Stimulated activated naive CD8-positive, alpha-beta T cell treated with anti-CD3 and anti-CD28 coated beads, Interleukin-15, Interleukin-2, amounts not matched to agents 100 ng/mL and 50 ng/mL, for 24 hours (primary cell): Measurements from ENCODE around the gene LINC00305.

Experiments used
- H3K27ac Mint-ChIP-seq: one replicate; pipeline ENCODE4 v1.8.0; 2021; ENCODE audit warnings: mild to moderate bottlenecking, mixed read lengths
- H3K27me3 Mint-ChIP-seq: one replicate; pipeline ENCODE4 v1.8.0; 2021; ENCODE audit warnings: mixed read lengths
- H3K36me3 Mint-ChIP-seq: one replicate; pipeline ENCODE4 v1.8.0; 2021; ENCODE audit warnings: low read depth, mixed read lengths
- H3K4me1 Mint-ChIP-seq: one replicate; pipeline ENCODE4 v1.8.0; 2021; ENCODE audit warnings: low read depth, mixed read lengths
- H3K4me3 Mint-ChIP-seq: one replicate; pipeline ENCODE4 v1.8.0; 2021; ENCODE audit warnings: mild to moderate bottlenecking, mixed read lengths
- H3K9me3 Mint-ChIP-seq: one replicate; pipeline ENCODE4 v1.8.0; 2021; ENCODE audit warnings: mixed read lengths

LINC00305 gene

GRCh38 chr18:64148988-64149387 lies at the start of gene LINC00305:
LINC00305 (minus strand) TSS chr18:64149088.
- no peaks in the 10 kb centered on the region for H3K4me1 Mint-ChIP-seq
- no peaks in the 10 kb centered on the region for H3K27me3 Mint-ChIP-seq
- H3K9me3 Mint-ChIP-seq, result no peaks in the 10 kb centered on the region
- H3K27ac Mint-ChIP-seq, result no peak within 1 kb of the TSS
- H3K4me3 Mint-ChIP-seq, result no peak within 1 kb of the TSS
- no peaks in the 10 kb centered on the region for H3K36me3 Mint-ChIP-seq

- H3K4me1 Mint-ChIP-seq, result no peaks in the 10 kb centered on the region
- H3K9me3 Mint-ChIP-seq, result peaks cover 4% of the 10 kb centered on the region
- no peaks in the 10 kb centered on the region for H3K27me3 Mint-ChIP-seq
- no peaks in the 10 kb centered on the region for H3K36me3 Mint-ChIP-seq
- H3K4me3 Mint-ChIP-seq, result no peak overlapping the region
- no peak overlapping the region for H3K27ac Mint-ChIP-seq
Measured at GRCh38 chr18:64191069-64191468, 42.2 kb upstream of the LINC00305 start.

GRCh38 chr18:64185987-64186386 lies 37.1 kb upstream of the LINC00305 start:
- no peaks in the 10 kb centered on the region for H3K36me3 Mint-ChIP-seq

GRCh38 chr18:64183665-64184064 lies 34.8 kb upstream of the LINC00305 start:
- Mint-ChIP-seq H3K36me3 (no peaks in the 10 kb centered on the region), H3K9me3 (no peaks in the 10 kb centered on the region), H3K4me1 (no peaks in the 10 kb centered on the region), H3K4me3 (no peak overlapping the region), H3K27ac (no peak overlapping the region), H3K27me3 (peaks cover 8% of the 10 kb centered on the region)

More at GRCh38 chr18:64185987-64186386, 37.1 kb upstream of the LINC00305 start:
- peaks cover 8% of the 10 kb centered on the region for H3K27me3 Mint-ChIP-seq
- H3K27ac Mint-ChIP-seq, result no peak overlapping the region
- no peaks in the 10 kb centered on the region for H3K4me1 Mint-ChIP-seq
- H3K4me3 Mint-ChIP-seq, result no peak overlapping the region
- peaks cover 2% of the 10 kb centered on the region for H3K9me3 Mint-ChIP-seq

GRCh38 chr18:64180617-64181016 lies 31.7 kb upstream of the LINC00305 start:
- no peaks in the 10 kb centered on the region for H3K4me1 Mint-ChIP-seq
- no peaks in the 10 kb centered on the region for H3K9me3 Mint-ChIP-seq
- no peak overlapping the region for H3K27ac Mint-ChIP-seq
- H3K4me3 Mint-ChIP-seq, result no peak overlapping the region
- peaks cover 4% of the 10 kb centered on the region for H3K27me3 Mint-ChIP-seq
- no peaks in the 10 kb centered on the region for H3K36me3 Mint-ChIP-seq

GRCh38 chr18:64180171-64180570 lies 31.3 kb upstream of the LINC00305 start:
- no peaks in the 10 kb centered on the region for H3K4me1 Mint-ChIP-seq
- H3K27me3 Mint-ChIP-seq, result peaks cover 3% of the 10 kb centered on the region
- no peak overlapping the region for H3K4me3 Mint-ChIP-seq
- H3K36me3 Mint-ChIP-seq, result no peaks in the 10 kb centered on the region
- H3K9me3 Mint-ChIP-seq, result peaks cover under 1% of the 10 kb centered on the region
- H3K27ac Mint-ChIP-seq, result no peak overlapping the region

GRCh38 chr18:64179556-64180080 lies 30.7 kb upstream of the LINC00305 start:
- Mint-ChIP-seq H3K27me3 (peaks cover 3% of the 10 kb centered on the region), H3K4me1 (no peaks in the 10 kb centered on the region), H3K36me3 (no peaks in the 10 kb centered on the region), H3K4me3 (no peak overlapping the region), H3K9me3 (peaks cover 5% of the 10 kb centered on the region), H3K27ac (no peak overlapping the region)

GRCh38 chr18:64178860-64179259 lies 30.0 kb upstream of the LINC00305 start:
- no peak overlapping the region for H3K4me3 Mint-ChIP-seq
- H3K27me3 Mint-ChIP-seq, result no peaks in the 10 kb centered on the region
- H3K4me1 Mint-ChIP-seq, result no peaks in the 10 kb centered on the region
- H3K9me3 Mint-ChIP-seq, result peaks cover 5% of the 10 kb centered on the region
- H3K36me3 Mint-ChIP-seq, result no peaks in the 10 kb centered on the region
- H3K27ac Mint-ChIP-seq, result no peak overlapping the region

- no peaks in the 10 kb centered on the region for H3K27me3 Mint-ChIP-seq
- H3K4me1 Mint-ChIP-seq, result no peaks in the 10 kb centered on the region
- H3K9me3 Mint-ChIP-seq, result peaks cover 5% of the 10 kb centered on the region
- no peaks in the 10 kb centered on the region for H3K36me3 Mint-ChIP-seq
- no peak overlapping the region for H3K4me3 Mint-ChIP-seq
- H3K27ac Mint-ChIP-seq, result no peak overlapping the region
Measured at GRCh38 chr18:64175432-64175831, 26.5 kb upstream of the LINC00305 start.

- no peaks in the 10 kb centered on the region for H3K4me1 Mint-ChIP-seq
- H3K27ac Mint-ChIP-seq, result no peak overlapping the region
- no peak overlapping the region for H3K4me3 Mint-ChIP-seq
Measured at GRCh38 chr18:64171576-64171975, 22.7 kb upstream of the LINC00305 start.

GRCh38 chr18:64167408-64167925 lies 18.6 kb upstream of the LINC00305 start:
- Mint-ChIP-seq H3K4me1 (no peaks in the 10 kb centered on the region), H3K9me3 (peaks cover 3% of the 10 kb centered on the region), H3K27ac (no peak overlapping the region), H3K4me3 (no peak overlapping the region), H3K27me3 (no peaks in the 10 kb centered on the region), H3K36me3 (no peaks in the 10 kb centered on the region)

More at GRCh38 chr18:64171576-64171975, 22.7 kb upstream of the LINC00305 start:
- H3K36me3 Mint-ChIP-seq, result no peaks in the 10 kb centered on the region
- peaks cover 8% of the 10 kb centered on the region for H3K9me3 Mint-ChIP-seq
- no peaks in the 10 kb centered on the region for H3K27me3 Mint-ChIP-seq

- Mint-ChIP-seq H3K27ac (no peak overlapping the region), H3K4me3 (no peak overlapping the region), H3K9me3 (peaks cover 3% of the 10 kb centered on the region), H3K27me3 (no peaks in the 10 kb centered on the region), H3K4me1 (no peaks in the 10 kb centered on the region), H3K36me3 (no peaks in the 10 kb centered on the region)
Measured at GRCh38 chr18:64165906-64166305, 17.0 kb upstream of the LINC00305 start.

- Mint-ChIP-seq H3K36me3 (no peaks in the 10 kb centered on the region), H3K27ac (no peak overlapping the region), H3K4me1 (no peaks in the 10 kb centered on the region), H3K27me3 (no peaks in the 10 kb centered on the region), H3K4me3 (no peak overlapping the region), H3K9me3 (peaks cover 3% of the 10 kb centered on the region)
Measured at GRCh38 chr18:64164883-64165282, 16.0 kb upstream of the LINC00305 start.

GRCh38 chr18:64149916-64150438 lies 1.1 kb upstream of the LINC00305 start:
- H3K27me3 Mint-ChIP-seq, result no peaks in the 10 kb centered on the region
- H3K4me1 Mint-ChIP-seq, result no peaks in the 10 kb centered on the region
- no peaks in the 10 kb centered on the region for H3K9me3 Mint-ChIP-seq
- no peak overlapping the region for H3K4me3 Mint-ChIP-seq
- H3K27ac Mint-ChIP-seq, result no peak overlapping the region
- no peaks in the 10 kb centered on the region for H3K36me3 Mint-ChIP-seq

GRCh38 chr18:64142904-64143303 lies 6.0 kb downstream of the LINC00305 start:
- Mint-ChIP-seq H3K27ac (peak overlapping the region; percentile 65), H3K9me3 (peaks cover 3% of the 10 kb centered on the region), H3K4me3 (no peak overlapping the region), H3K4me1 (no peaks in the 10 kb centered on the region), H3K27me3 (no peaks in the 10 kb centered on the region), H3K36me3 (no peaks in the 10 kb centered on the region)

GRCh38 chr18:64137914-64138313 lies 11.0 kb downstream of the LINC00305 start:
- Mint-ChIP-seq H3K27me3 (no peaks in the 10 kb centered on the region), H3K4me3 (no peak overlapping the region), H3K36me3 (no peaks in the 10 kb centered on the region), H3K27ac (no peak overlapping the region), H3K9me3 (peaks cover 3% of the 10 kb centered on the region), H3K4me1 (no peaks in the 10 kb centered on the region)
